Measurements from ENCODE around the gene COX20. TPM values are rescaled to one million over a fixed set of nuclear protein-coding genes. Genes with fewer than 3 reads are reported as not detected.
"Not testable (repeated sequence)": the region's sequence is repeated elsewhere in the genome, so short reads cannot be mapped to it uniquely, and the experiment has no call there.

COX20 gene
- total and polyA plus RNA-seq, 9 donors: 25.2 to 107 (median 37.7) TPM

GRCh38 chr1:244789731-244790130, 45.7 kb upstream of the COX20 start:
- intact Hi-C loops (cut with DNase I): loop anchor here in 1 of 4 donors (10.0 kb wide), 1 partner anchor 265 kb away; no protein-coding TSS in a partner anchor
- Histone ChIP-seq H3K36me3 (no peaks in the 10 kb centered on the region), H3K4me3 (no peak overlapping the region), H3K9me3 (no peaks in the 10 kb centered on the region), H3K27me3 (no peaks in the 10 kb centered on the region), H3K4me1 (ENCODE audit: insufficient read depth) (peaks cover 1% of the 10 kb centered on the region), H3K27ac (no peak overlapping the region)
- WGBS, 3 donors: 56 to 63% (median 56%) methylated on average over 4 of the region's 4 CpGs
- no peak for DNase-seq
- no peak for TF ChIP-seq EP300 (IDR thresholded peaks at IDR 0.05)
- no peak for TF ChIP-seq CTCF (IDR thresholded peaks at IDR 0.05)
- TF ChIP-seq POLR2A (IDR thresholded peaks at IDR 0.05): no peak

- TF ChIP-seq POLR2A (IDR thresholded peaks at IDR 0.05) (no peak), CTCF (IDR thresholded peaks at IDR 0.05) (no peak), EP300 (IDR thresholded peaks at IDR 0.05) (no peak)
- no peaks in the 10 kb centered on the region for H3K36me3 ChIP-seq
- H3K4me3 ChIP-seq: no peak overlapping the region
- peaks cover 1% of the 10 kb centered on the region for H3K4me1 ChIP-seq (ENCODE audit: insufficient read depth)
- H3K9me3 ChIP-seq: no peaks in the 10 kb centered on the region
- no peak for DNase-seq
- intact Hi-C loops (cut with DNase I): no loop called here
- no peaks in the 10 kb centered on the region for H3K27me3 ChIP-seq
- WGBS, 3 donors: 93 to 99% (median 98%) methylated on average over 3 of the region's 3 CpGs
- no peak overlapping the region for H3K27ac ChIP-seq
Observed at GRCh38 chr1:244791061-244791460, 44.4 kb upstream of the COX20 start.

- WGBS, 3 donors: 19 to 34% (median 23%) methylated on average over 5 of the region's 5 CpGs
- intact Hi-C loops (cut with DNase I): no loop called here
- TF ChIP-seq POLR2A (IDR thresholded peaks at IDR 0.05) (no peak), CTCF (IDR thresholded peaks at IDR 0.05) (no peak), EP300 (IDR thresholded peaks at IDR 0.05) (no peak)
- H3K4me3 ChIP-seq: no peak overlapping the region
- DNase-seq: peak in 2 of 5 donors; percentile 24 to 62
- H3K27ac ChIP-seq: no peak overlapping the region
- no peaks in the 10 kb centered on the region for H3K27me3 ChIP-seq
- no peaks in the 10 kb centered on the region for H3K36me3 ChIP-seq
- H3K4me1 ChIP-seq (ENCODE audit: insufficient read depth): peaks cover 1% of the 10 kb centered on the region
- no peaks in the 10 kb centered on the region for H3K9me3 ChIP-seq
Observed at GRCh38 chr1:244792188-244792850, 43.1 kb upstream of the COX20 start.

GRCh38 chr1:244794071-244794470, 41.4 kb upstream of the COX20 start:
- 93 to 95% (median 95%) methylated on average over 9 of the region's 9 CpGs for WGBS, 3 donors
- H3K4me3 ChIP-seq: no peak overlapping the region
- no peaks in the 10 kb centered on the region for H3K9me3 ChIP-seq
- intact Hi-C loops (cut with DNase I): no loop called here
- TF ChIP-seq POLR2A (IDR thresholded peaks at IDR 0.05) (no peak), CTCF (IDR thresholded peaks at IDR 0.05) (no peak), EP300 (IDR thresholded peaks at IDR 0.05) (no peak)
- no peaks in the 10 kb centered on the region for H3K27me3 ChIP-seq
- H3K27ac ChIP-seq: no peak overlapping the region
- H3K4me1 ChIP-seq (ENCODE audit: insufficient read depth): peaks cover 1% of the 10 kb centered on the region
- no peaks in the 10 kb centered on the region for H3K36me3 ChIP-seq
- no peak for DNase-seq

- intact Hi-C loops (cut with DNase I); DNase-seq; H3K4me3 ChIP-seq; H3K36me3 ChIP-seq; H3K27ac ChIP-seq; H3K4me1 ChIP-seq (ENCODE audit: insufficient read depth); H3K9me3 ChIP-seq; H3K27me3 ChIP-seq: not testable (repeated sequence)
- WGBS, 3 donors: 92 to 95% (median 94%) methylated on average over 6 of the region's 6 CpGs
Observed at GRCh38 chr1:244794516-244794915, 40.9 kb upstream of the COX20 start.

All from ovary (tissue), 9 donors.